SH-SY5Y (cell line): ENCODE measurements around the gene LDLRAD1.

Experiments used
- GATA2 ChIP-seq: IDR thresholded peaks from 2 replicates; pipeline ENCODE4 v1.6.1; 2011; ENCODE audit warnings: mild to moderate bottlenecking, low read depth, low read length
- GATA3 ChIP-seq: IDR thresholded peaks from 2 replicates; pipeline ENCODE4 v1.6.1; 2011; ENCODE audit warnings: low read depth, mild to moderate bottlenecking, low read length, moderate library complexity

GRCh38 chr1:53968125-53968513 is 49.9 kb downstream of the LDLRAD1 start:
- TF ChIP-seq GATA2 (no peak), GATA3 (no peak)
